H1 (cell line): ENCODE measurements around the gene PAK6. TPM values are rescaled to one million over a fixed set of nuclear protein-coding genes. Genes with fewer than 3 reads are reported as not detected.

Experiments used
- CTCF ChIA-PET: fragments of 300-600 bp; sonication (Branson Sonifier 250); formaldehyde crosslinking; loops from one replicate; lab custom pipeline; 2021; ENCODE audit not compliant: partially characterized antibody; lab: Charles Lee
- POLR2A ChIA-PET: fragments of 300-600 bp; sonication (Branson Sonifier 250); formaldehyde crosslinking; loops from one replicate; lab custom pipeline; 2021; ENCODE audit warnings: inconsistent platforms; ENCODE audit not compliant: partially characterized antibody; lab: Charles Lee
- DNase-seq, 2 experiments: peaks; one replicate each; pipeline versions ENCODE4 v3.0.0 to v3.0.0-alpha.2; 2010 to 2022; ENCODE audit warnings: low spot score in 2 of 2, low read depth in 1 of 2, mixed read lengths in 1 of 2
- FAIRE-seq: peaks from 2 replicates; lab custom pipeline; 2011; peaks lifted over from hg19 to GRCh38; lab: Jason Lieb, UNC
- H2AFZ ChIP-seq: 2 replicates; pipeline ENCODE4 v1.8.1; 2012; ENCODE audit warnings: low read length, inconsistent platforms
- H2AK5ac ChIP-seq: 2 replicates; pipeline ENCODE4 v1.6.1; 2013; ENCODE audit warnings: low read depth, low read length
- H2BK120ac ChIP-seq: replicated peaks from 2 replicates; pipeline ENCODE3; 2013; ENCODE audit warnings: low read depth, low read length, inconsistent platforms
- H2BK12ac ChIP-seq: 2 replicates; pipeline ENCODE4 v1.6.1; 2013; ENCODE audit warnings: low read depth, low read length
- H2BK15ac ChIP-seq: 2 replicates; pipeline ENCODE4 v1.6.1; 2013; ENCODE audit warnings: low read length
- H2BK20ac ChIP-seq: 2 replicates; pipeline ENCODE4 v1.6.1; 2013; ENCODE audit warnings: low read length
- H2BK5ac ChIP-seq: 2 replicates; pipeline ENCODE4 v1.6.1; 2013; ENCODE audit warnings: low read depth, low read length
- H3K14ac ChIP-seq: 2 replicates; pipeline ENCODE4 v1.6.1; 2013; ENCODE audit warnings: inconsistent platforms; ENCODE audit not compliant: insufficient read length
- H3K18ac ChIP-seq: 2 replicates; pipeline ENCODE4 v1.6.1; 2013; ENCODE audit warnings: low read length; ENCODE audit errors: extremely low read depth
- H3K23ac ChIP-seq: 2 replicates; pipeline ENCODE4 v1.6.1; 2013; ENCODE audit warnings: inconsistent platforms; ENCODE audit not compliant: insufficient read length
- H3K23me2 ChIP-seq: 2 replicates; pipeline ENCODE4 v1.6.1; 2013; ENCODE audit warnings: low read depth, low read length
- H3K27ac ChIP-seq: 2 replicates; pipeline ENCODE4 v1.6.1; 2011; ENCODE audit warnings: low read depth, low read length, inconsistent platforms
- H3K27me3 ChIP-seq, 4 experiments: replicated peaks in 1 of 4; 1 replicate in 1 of 4; 2 replicates in 3 of 4; pipeline versions ENCODE4 v1.6.1 to v1.8.1; 2011 to 2013; ENCODE audit warnings: low read length in 3 of 4, mild to moderate bottlenecking in 3 of 4, inconsistent platforms in 2 of 4, mixed read lengths in 2 of 4, moderate library complexity in 1 of 4; ENCODE audit not compliant: control insufficient read depth in 3 of 4, insufficient read depth in 3 of 4; ENCODE audit errors: extremely low read depth in 1 of 4
- H3K36me3 ChIP-seq, 4 experiments: 2 replicates each; pipeline versions ENCODE4 v1.6.1 to v1.8.1; 2011 to 2013; ENCODE audit warnings: mild to moderate bottlenecking in 4 of 4, low read length in 3 of 4, moderate library complexity in 2 of 4, control low read depth in 1 of 4, inconsistent platforms in 1 of 4; ENCODE audit not compliant: insufficient read depth in 4 of 4, control insufficient read depth in 2 of 4
- H3K4ac ChIP-seq: replicated peaks from 2 replicates; pipeline ENCODE3; 2013; ENCODE audit warnings: low read length, low read depth, mixed read lengths, inconsistent platforms; ENCODE audit not compliant: insufficient read length
- H3K4me1 ChIP-seq, 4 experiments: replicated peaks in 1 of 4; 1 replicate in 1 of 4; 2 replicates in 3 of 4; pipeline versions ENCODE4 v1.6.1 to v1.8.1; 2011 to 2013; ENCODE audit warnings: low read length in 3 of 4, inconsistent platforms in 2 of 4, mixed read lengths in 1 of 4; ENCODE audit not compliant: insufficient read depth in 4 of 4, control insufficient read depth in 3 of 4
- H3K4me2 ChIP-seq, 2 experiments: 2 replicates each; pipeline versions ENCODE4 v1.6.1 to v1.8.1; 2011 to 2013; ENCODE audit warnings: low read depth in 2 of 2, low read length in 2 of 2, control low read depth in 1 of 2, inconsistent platforms in 1 of 2, mild to moderate bottlenecking in 1 of 2; ENCODE audit not compliant: insufficient read depth in 1 of 2
- H3K4me3 ChIP-seq, 4 experiments: fragments of 200-600, 300-600 bp in 1 of 4; sonication (generic), shearing (Covaris generic), sonication (Bioruptor Twin) in 1 of 4; 2 replicates each; pipeline versions ENCODE4 v1.5.1 to v1.8.1; 2011 to 2016; ENCODE audit warnings: low read length in 4 of 4, low read depth in 3 of 4, control low read depth in 2 of 4, inconsistent platforms in 2 of 4, mild to moderate bottlenecking in 2 of 4, mixed read lengths in 1 of 4, moderate library complexity in 1 of 4; ENCODE audit not compliant: insufficient read depth in 2 of 4; ENCODE audit errors: extremely low read depth in 1 of 4
- H3K56ac ChIP-seq: replicated peaks from 2 replicates; pipeline ENCODE3; 2013; ENCODE audit warnings: low read depth, mild to moderate bottlenecking, mixed read lengths, low read length, inconsistent platforms; ENCODE audit not compliant: insufficient read length
- H3K79me1 ChIP-seq: 2 replicates; pipeline ENCODE4 v1.6.1; 2013; ENCODE audit warnings: low read depth, low read length, control low read depth
- H3K79me2 ChIP-seq, 2 experiments: 2 replicates each; pipeline versions ENCODE4 v1.6.1 to v1.8.1; 2012 to 2013; ENCODE audit warnings: low read length in 2 of 2, mild to moderate bottlenecking in 2 of 2, inconsistent platforms in 1 of 2; ENCODE audit not compliant: insufficient read depth in 2 of 2, control insufficient read depth in 1 of 2
- H3K9ac ChIP-seq, 4 experiments: replicated peaks in 1 of 4; 1 replicate in 1 of 4; 2 replicates in 3 of 4; pipeline versions ENCODE4 v1.6.1 to v1.8.1; 2011 to 2013; ENCODE audit warnings: low read depth in 3 of 4, low read length in 3 of 4, control low read depth in 2 of 4, mild to moderate bottlenecking in 2 of 4, moderate library complexity in 2 of 4, inconsistent platforms in 1 of 4; ENCODE audit errors: extremely low read depth in 1 of 4
- H3K9me3 ChIP-seq, 2 experiments: 2 replicates each; pipeline versions ENCODE4 v1.6.1 to v1.8.1; 2012 to 2013; ENCODE audit warnings: mild to moderate bottlenecking in 2 of 2, moderate library complexity in 2 of 2, control low read depth in 1 of 2, inconsistent platforms in 1 of 2, low read depth in 1 of 2, low read length in 1 of 2, mixed read lengths in 1 of 2; ENCODE audit not compliant: insufficient read depth in 2 of 2
- H4K20me1 ChIP-seq, 2 experiments: replicated peaks in 1 of 2; 2 replicates each; pipeline versions ENCODE3 to v1.8.1; 2011 to 2013; ENCODE audit warnings: inconsistent platforms in 2 of 2, low read length in 2 of 2, mild to moderate bottlenecking in 1 of 2; ENCODE audit not compliant: insufficient read depth in 2 of 2, control insufficient read depth in 1 of 2
- H4K5ac ChIP-seq: 2 replicates; pipeline ENCODE4 v1.6.1; 2013; ENCODE audit warnings: low read length, low read depth, mixed read lengths, inconsistent platforms; ENCODE audit not compliant: insufficient read length
- H4K8ac ChIP-seq: 2 replicates; pipeline ENCODE4 v1.8.0; 2013; ENCODE audit warnings: mild to moderate bottlenecking, moderate library complexity, low read length, inconsistent platforms; ENCODE audit not compliant: insufficient read depth; ENCODE audit errors: extremely low read depth
- H4K91ac ChIP-seq: replicated peaks from 2 replicates; pipeline ENCODE3; 2013; ENCODE audit warnings: low read length, mixed read lengths, inconsistent platforms; ENCODE audit not compliant: insufficient read length
- CBX8 ChIP-seq: fragments of 300-800, 300-1000 bp; sonication (generic); IDR thresholded peaks from 2 replicates; pipeline ENCODE4 v1.7.1; 2016; ENCODE audit warnings: low read depth, low read length, borderline replicate concordance
- E2F6 ChIP-seq: IDR thresholded peaks from 2 replicates; pipeline ENCODE4 v1.6.1; 2012; ENCODE audit warnings: inconsistent platforms
- EZH2 ChIP-seq: fragments of 200-600 bp; sonication (generic); IDR thresholded peaks from 2 replicates; pipeline ENCODE4 v1.7.1; 2012; ENCODE audit warnings: low read depth, mild to moderate bottlenecking, moderate library complexity, low read length, inconsistent platforms; ENCODE audit not compliant: severe bottlenecking
- KDM4A ChIP-seq: IDR thresholded peaks from one replicate; pipeline ENCODE4 v1.7.1; 2012; ENCODE audit warnings: low read depth, mild to moderate bottlenecking, moderate library complexity, low read length, inconsistent platforms; ENCODE audit not compliant: severe bottlenecking
- SP4 ChIP-seq: IDR thresholded peaks from 2 replicates; pipeline ENCODE4 v1.6.1; 2012; ENCODE audit warnings: low read length, inconsistent platforms
- WGBS, 2 experiments: shearing (Covaris generic) in 1 of 2; methylation state at CpG; one replicate each; pipeline versions ENCODE4 v1.1.6 to v1.1.7; 2013 to 2015; ENCODE audit warnings: low lambda C conversion rate in 2 of 2, mixed read lengths in 2 of 2, inconsistent platforms in 1 of 2, low coverage in 1 of 2, missing lambda C conversion rate in 1 of 2; ENCODE audit not compliant: insufficient replicate concordance in 2 of 2, insufficient coverage in 1 of 2, insufficient read length in 1 of 2; ENCODE audit errors: extremely low coverage in 1 of 2, missing lambda C conversion rate in 1 of 2; 5-methylcytosine and 5-hydroxymethylcytosine counted together
- polyA plus RNA-seq, 7 experiments: library from polyadenylated mRNA; depleted of rRNA in 3 of 7; stranded (reverse) in 5 of 7; unstranded in 2 of 7; fragments of >200 nt in 5 of 7; fragments of 200-250 nt in 2 of 7; gene quantifications; 1 replicate in 5 of 7; 2 replicates in 1 of 7; 4 replicates in 1 of 7; pipeline versions ENCODE4 v1.2.1 to v1.2.3, GENCODE V29; 2011 to 2013; ENCODE audit warnings: missing spikeins in 2 of 7, mixed read lengths in 2 of 7
- total RNA-seq: library from RNA; stranded (reverse); fragmentation: NEBNext Ultra II Directional; extraction: Animal tissue kit (Norgen Biotek cat#: 25700); gene quantifications from 2 replicates; pipeline ENCODE4 v1.2.1, GENCODE V29; 2021

The PAK6 gene
- total and polyA plus RNA-seq, 2 of the 8 experiments (the other 6 are each of a cell fraction or from before 2014, with no cell fraction given): 6.9 to 9.4 TPM

GRCh38 chr15:40310993-40311392 is 72.1 kb downstream of the PAK6 start:
- Histone ChIP-seq H2AFZ (no peak overlapping the region), H2AK5ac (no peak overlapping the region), H2BK20ac (no peak overlapping the region), H2BK15ac (peak overlapping the region; percentile 84; the same call in 1 of the 2 replicates), H3K27me3 (peaks cover 0 to 6% (median 0%) of the 10 kb centered on the region in 4 experiments; a peak in 3 of 7 replicates), H3K4me2 (no peak overlapping the region), H3K14ac (no peak overlapping the region), H3K18ac (no peak overlapping the region), H2BK120ac (no peak overlapping the region), H4K20me1 (peaks cover 1 to 4% of the 10 kb centered on the region in 2 experiments), H4K8ac (peak overlapping the region; percentile 42; the same call in 1 of the 2 replicates), H4K91ac (no peak overlapping the region), H3K23ac (no peak overlapping the region), H3K4me3 (no peak overlapping the region), H3K27ac (no peak overlapping the region), H3K79me2 (no peaks in the 10 kb centered on the region), H3K9me3 (no peaks in the 10 kb centered on the region), H2BK12ac (no peak overlapping the region), H4K5ac (no peak overlapping the region), H3K9ac (no peak overlapping the region), H3K36me3 (no peaks in the 10 kb centered on the region), H3K23me2 (no peaks in the 10 kb centered on the region; the same call in 1 of the 2 replicates), H3K4me1 (peaks cover 0 to 29% (median 21%) of the 10 kb centered on the region in 4 experiments; a peak in 6 of 7 replicates), H2BK5ac (no peak overlapping the region; the same call in 1 of the 2 replicates), H3K56ac (no peak overlapping the region), H3K79me1 (no peaks in the 10 kb centered on the region), H3K4ac (no peak overlapping the region)
- DNase-seq: no peak
- TF ChIP-seq EZH2: no peak
- no peak for TF ChIP-seq E2F6
- no peak for TF ChIP-seq SP4
- TF ChIP-seq CBX8: no peak
- no peak for TF ChIP-seq KDM4A
- 68% methylated on average over 3 of the region's 3 CpGs; no CpG with 5 or more reads in 1 of the 2 experiments for WGBS, 2 experiments
- POLR2A ChIA-PET: interaction anchor here (1.2 to 6.0 kb wide), 3 partner anchors 10 to 72 kb away, joined by 3 to 29 read pairs (median 4); partner anchors contain the start of gene PAK6
- CTCF ChIA-PET: interaction anchor here (0.6 to 23.9 kb wide), 19 partner anchors 7 to 258 kb away, joined by 3 to 584 read pairs (median 11); partner anchors contain the start of genes ANKRD63, CCDC9B, INAFM2 and KNSTRN
- no peak for FAIRE-seq
